GM12891 (cell line): Measurements from ENCODE around the gene ADTRP.

Experiments
- DNase-seq: peaks from one replicate; pipeline ENCODE4 v3.0.0; 2011; ENCODE audit warnings: low spot score; ENCODE audit not compliant: insufficient read length
- FAIRE-seq: peaks from 2 replicates; lab custom pipeline; 2011; peaks lifted over from hg19 to GRCh38; lab: Jason Lieb, UNC
- PAX5 ChIP-seq: IDR thresholded peaks from 2 replicates; pipeline ENCODE4 v1.6.1; 2011; ENCODE audit warnings: low read length, moderate library complexity, mild to moderate bottlenecking; ENCODE audit not compliant: insufficient read depth, severe bottlenecking
- POLR2A ChIP-seq: IDR thresholded peaks from 2 replicates; pipeline ENCODE4 v1.6.1; 2011; ENCODE audit warnings: low read depth, low read length, control low read depth
- POLR2AphosphoS5 ChIP-seq: IDR thresholded peaks from 2 replicates; pipeline ENCODE4 v1.6.1; 2011; ENCODE audit warnings: low read depth, low read length, control low read depth
- POU2F2 ChIP-seq: IDR thresholded peaks from 2 replicates; pipeline ENCODE4 v1.6.1; 2011; ENCODE audit warnings: low read depth, mild to moderate bottlenecking, control low read depth, low read length, moderate library complexity
- SPI1 ChIP-seq: IDR thresholded peaks from 2 replicates; pipeline ENCODE4 v1.6.1; 2011; ENCODE audit warnings: low read depth, low read length, control low read depth
- TAF1 ChIP-seq: IDR thresholded peaks from 2 replicates; pipeline ENCODE4 v1.6.1; 2011; ENCODE audit warnings: low read depth, low read length, control low read depth

The ADTRP gene

DNA sequence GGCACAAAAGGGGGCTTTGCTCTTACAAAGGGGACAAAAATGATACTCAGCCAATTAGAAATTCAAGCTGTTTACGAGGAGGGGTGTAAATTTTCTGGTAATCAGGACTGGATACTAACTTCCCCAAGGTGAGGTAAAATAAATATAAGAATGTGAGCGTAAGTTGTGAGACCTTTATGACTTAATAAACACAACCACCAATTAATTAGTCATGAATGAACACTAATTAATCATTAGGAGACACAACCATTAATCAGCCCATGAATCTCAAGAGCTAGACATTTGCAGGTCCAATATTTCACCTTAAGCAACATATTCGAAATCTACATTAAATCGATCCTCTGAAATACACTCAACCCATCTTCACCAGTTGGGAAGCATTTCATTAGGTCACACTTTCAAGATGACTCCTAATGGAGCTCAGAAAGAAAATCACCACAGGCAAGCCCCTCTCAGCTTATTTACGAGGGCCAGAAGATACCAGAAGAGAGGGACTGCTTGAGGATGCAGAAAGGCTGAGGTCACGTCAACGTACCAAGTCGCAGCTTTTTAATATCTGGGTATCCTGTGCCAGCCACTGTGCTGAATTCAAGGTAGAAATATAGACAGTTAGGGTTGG is 2.7 kb downstream of the ADTRP start:
- DNase-seq (no peak), FAIRE-seq (no peak)
- TF ChIP-seq POLR2A (no peak), POU2F2 (no peak), POLR2AphosphoS5 (no peak), SPI1 (no peak)

DNA sequence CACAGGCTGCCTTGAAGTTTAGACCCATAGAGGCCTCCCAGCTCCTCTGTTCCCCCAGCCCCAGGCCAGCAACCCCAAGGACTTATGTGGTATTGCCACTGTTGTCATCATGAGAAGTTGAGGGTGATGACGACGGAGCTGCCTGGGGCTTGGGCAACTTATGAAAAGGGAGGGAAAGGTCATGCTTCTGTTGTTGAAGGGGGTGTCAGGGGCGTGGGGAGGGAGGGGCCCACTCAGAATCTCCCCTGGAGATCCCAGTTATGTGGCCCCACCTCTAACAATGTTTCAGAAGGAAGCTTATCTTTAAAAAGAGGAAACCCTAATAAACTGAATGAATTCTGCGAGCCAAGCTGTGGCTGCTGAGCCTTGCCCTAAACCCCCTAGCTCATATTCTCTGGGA is 4.2 kb downstream of the ADTRP start:
- TF ChIP-seq SPI1 = no peak
- no peak for TF ChIP-seq POU2F2
- TF ChIP-seq TAF1 = no peak
- no peak for TF ChIP-seq POLR2AphosphoS5
- no peak for TF ChIP-seq PAX5
- no peak for TF ChIP-seq POLR2A
- FAIRE-seq = no peak
- no peak for DNase-seq

DNA sequence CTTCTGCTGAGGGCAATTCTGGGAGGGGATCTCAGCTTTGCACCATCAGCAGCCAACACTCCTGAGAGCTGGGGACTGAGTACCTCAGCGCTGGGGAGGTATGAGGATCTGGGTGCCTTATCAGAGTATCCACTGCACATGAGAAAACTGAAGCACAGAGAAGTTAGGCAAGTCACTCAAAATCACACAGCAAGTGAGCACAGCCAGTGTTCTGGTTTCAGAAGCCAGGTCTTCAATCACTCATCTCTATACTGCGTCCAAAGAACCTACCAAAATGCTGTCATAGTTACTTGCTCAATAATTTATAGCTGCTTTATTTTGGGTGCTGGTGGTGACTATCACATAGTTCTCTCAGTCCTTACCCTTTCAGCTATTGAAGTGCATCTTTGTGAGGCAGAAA is 5.0 kb downstream of the ADTRP start:
- TF ChIP-seq TAF1 = no peak
- TF ChIP-seq POLR2AphosphoS5 = no peak
- no peak for TF ChIP-seq SPI1
- no peak for TF ChIP-seq PAX5
- TF ChIP-seq POLR2A = no peak
- TF ChIP-seq POU2F2 = no peak
- DNase-seq (no peak), FAIRE-seq (no peak)

DNA sequence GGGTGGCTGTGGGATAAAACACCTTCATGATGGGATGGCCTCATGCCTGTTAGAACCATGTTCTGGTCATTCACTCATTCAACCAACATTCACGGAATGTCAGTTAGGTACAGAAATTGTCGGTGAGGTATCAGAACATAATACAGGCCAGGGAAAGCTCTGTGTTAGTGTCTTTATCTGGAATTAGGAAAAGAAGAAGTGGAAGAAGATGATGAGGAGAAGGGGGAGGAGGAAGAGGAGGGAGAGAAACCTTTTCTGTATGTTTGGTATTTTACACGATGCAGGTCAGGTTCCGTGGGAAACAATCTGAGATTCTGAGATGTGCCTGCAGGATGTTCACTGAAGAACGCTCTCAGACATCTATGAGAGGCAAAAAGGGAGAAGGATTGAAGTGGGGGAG is 5.6 kb downstream of the ADTRP start:
- DNase-seq (no peak), FAIRE-seq (no peak)
- TF ChIP-seq POLR2A = no peak
- no peak for TF ChIP-seq POLR2AphosphoS5
- TF ChIP-seq POU2F2 = no peak

DNA sequence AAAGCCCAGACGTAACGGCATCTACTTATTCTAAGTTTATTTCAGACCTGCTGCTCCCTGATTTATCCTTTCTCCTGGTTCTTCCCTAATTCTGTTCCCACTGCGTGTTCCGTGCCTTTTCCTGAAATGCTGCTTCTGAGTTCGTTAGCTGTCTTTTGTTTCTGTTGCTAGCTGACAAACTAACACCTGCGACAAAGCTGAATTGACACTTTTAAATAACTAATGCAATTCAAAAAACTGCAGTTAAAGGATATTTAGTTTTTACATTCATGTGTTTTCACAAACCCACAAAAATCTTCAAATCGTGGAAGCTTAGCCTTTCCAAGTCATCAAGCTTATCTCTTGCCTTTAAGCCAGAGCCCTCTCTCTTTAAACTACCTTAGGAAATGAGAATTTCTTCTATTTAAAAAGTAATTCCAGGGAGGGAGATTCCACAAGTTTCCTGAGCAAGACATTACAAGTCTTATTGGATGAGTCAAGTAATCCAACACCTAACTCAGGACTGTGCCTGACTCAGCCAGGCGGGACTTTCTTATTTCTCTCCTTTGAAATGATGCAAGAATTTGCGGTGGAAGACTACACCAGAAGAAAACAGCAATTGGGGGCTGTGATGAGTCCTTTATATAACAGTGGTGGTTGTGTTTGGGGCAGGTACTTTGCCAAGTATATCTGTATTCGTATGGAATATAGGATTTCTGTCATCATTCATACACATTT is 6.3 kb downstream of the ADTRP start:
- DNase-seq = no peak
- no peak for FAIRE-seq
- TF ChIP-seq SPI1 (no peak), POLR2A (no peak), POLR2AphosphoS5 (no peak), TAF1 (no peak)

DNA sequence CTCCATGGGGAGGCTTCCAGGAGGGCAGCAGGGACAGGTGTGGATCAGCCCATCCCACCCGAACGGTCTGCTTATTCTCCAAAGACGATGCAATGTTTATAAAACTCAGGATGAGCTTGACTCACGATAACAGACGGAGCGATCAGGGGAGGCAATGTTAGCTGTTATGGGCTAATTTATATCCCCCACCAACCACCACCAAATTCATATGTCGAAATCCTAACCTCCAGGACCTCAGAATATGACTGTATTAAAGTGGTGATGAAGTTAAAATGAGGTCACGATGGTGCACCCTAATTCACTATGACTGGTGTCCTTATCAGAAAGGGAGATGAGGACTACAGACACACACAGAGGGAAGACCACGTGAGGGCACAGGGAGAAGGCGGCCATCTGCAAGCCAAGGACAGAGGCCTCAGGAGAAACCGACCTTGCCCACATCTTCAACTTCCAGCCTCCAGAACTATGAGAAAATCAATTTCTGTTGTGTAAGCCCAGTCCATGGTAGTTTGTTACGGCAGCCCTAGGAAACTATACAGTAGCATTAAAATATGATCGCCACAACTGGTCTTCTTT is 7.0 kb downstream of the ADTRP start:
- FAIRE-seq (no peak), DNase-seq (no peak)
- TF ChIP-seq POLR2AphosphoS5 = no peak
- no peak for TF ChIP-seq POU2F2
- TF ChIP-seq POLR2A = no peak
- TF ChIP-seq TAF1 = no peak
- no peak for TF ChIP-seq SPI1
- no peak for TF ChIP-seq PAX5

DNA sequence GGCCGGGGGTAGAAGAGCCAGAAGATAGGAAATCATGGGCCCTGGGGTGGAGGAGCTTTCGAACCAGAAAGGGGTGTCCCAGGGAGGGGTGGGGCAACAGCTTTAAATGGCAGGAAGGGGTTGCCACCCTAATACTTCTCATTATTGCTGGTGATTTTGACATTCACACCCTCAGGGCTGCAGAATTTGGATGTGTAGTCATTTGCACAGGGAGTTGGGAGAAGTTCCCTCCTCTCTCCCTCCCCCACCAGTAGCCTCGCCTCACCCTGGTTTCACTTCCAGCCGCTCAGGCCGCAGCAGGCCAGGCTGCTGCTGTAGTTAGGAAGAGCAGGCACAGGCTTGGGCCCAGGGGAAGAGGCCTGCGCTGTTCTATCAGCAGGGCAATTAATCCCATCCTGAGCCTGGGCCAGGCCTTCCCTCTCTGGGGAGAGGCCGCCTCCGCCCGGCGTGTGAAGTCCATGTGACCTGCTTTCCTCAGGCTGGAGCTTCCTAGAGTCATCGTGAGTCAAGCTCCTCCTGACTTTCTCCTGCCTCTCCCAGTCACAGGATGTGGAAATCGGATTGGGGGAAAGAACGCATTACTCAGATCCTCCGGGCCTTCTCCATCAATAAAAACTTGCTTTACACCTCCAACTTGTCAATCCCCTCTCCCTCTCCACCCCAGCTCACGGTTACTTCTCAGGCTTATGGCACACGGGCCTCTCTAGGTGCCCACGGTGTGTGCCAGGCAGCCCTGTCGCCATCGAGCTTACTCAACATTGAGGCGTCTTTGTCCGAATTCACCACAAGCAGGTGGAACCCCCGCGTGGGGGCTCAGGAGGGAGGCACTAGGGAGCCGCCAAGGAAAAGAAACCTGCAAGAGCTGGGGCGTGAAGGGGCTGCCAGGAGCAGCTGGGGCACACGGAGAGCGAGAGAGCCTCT is 7.8 kb downstream of the ADTRP start:
- TF ChIP-seq SPI1 (peak; percentile 68), POLR2AphosphoS5 (no peak)
- no peak for DNase-seq
- peak; percentile 43 for FAIRE-seq

DNA sequence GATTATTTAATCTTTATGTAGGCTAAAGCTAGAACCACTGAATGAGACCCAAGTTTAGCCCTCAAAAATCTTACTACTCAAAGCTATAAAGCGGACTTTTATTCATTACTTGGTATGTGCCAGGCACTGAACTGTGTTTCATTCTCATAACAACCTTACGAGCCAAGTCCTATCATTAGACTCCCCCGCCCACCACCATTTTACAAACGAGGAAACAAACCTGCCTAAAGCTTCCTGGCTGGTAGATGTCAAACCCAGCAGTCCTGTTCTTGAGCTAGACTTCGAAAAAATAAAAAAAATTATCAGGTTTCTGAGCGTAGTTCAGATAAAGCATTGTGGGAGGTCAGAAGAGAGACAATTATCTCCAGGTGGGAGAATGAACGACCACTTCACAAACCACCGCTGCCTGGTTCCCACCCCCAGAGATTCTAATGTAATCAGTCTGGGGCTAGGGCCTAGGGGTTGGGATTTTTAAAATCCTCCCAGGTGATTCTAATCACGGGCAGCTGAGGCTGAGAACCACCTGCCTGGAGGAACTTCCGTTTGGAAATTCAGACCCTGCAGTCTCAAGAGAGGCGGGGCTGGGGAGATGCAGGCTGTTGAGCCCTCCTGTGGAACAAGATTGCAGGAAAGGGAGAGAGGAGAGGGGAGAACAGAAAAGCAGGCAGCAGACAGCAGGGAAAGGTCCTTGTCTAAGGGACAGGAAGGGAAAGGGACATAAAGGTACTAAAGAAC is 8.6 kb downstream of the ADTRP start:
- no peak for DNase-seq
- TF ChIP-seq SPI1 (no peak), POLR2AphosphoS5 (no peak), POU2F2 (no peak), TAF1 (no peak)
- FAIRE-seq = no peak

DNA sequence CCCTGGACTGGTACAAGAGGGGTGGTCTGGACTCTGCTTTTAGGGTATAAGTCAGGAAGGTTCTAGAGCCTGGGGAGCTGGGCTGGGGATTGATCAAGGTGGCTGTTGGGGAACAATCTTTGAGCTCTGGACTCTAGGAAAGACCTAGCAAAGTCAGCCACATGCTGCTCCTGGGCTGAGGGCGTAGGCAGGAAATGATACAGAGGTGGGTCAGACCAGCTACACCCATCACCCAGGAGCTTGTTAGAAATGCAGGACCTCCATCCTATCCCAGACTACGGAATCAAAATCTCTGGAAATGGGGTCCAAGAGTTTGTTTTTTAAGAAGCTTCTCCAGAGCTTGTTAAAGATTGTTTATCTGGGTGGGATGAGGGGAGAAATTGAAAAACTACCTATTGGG is 9.4 kb downstream of the ADTRP start:
- DNase-seq (no peak), FAIRE-seq (no peak)

More for the DNA sequence above, 9.4 kb downstream of the ADTRP start:
- no peak for TF ChIP-seq TAF1
- TF ChIP-seq PAX5 = no peak
- no peak for TF ChIP-seq POLR2A
- no peak for TF ChIP-seq SPI1
- no peak for TF ChIP-seq POLR2AphosphoS5
- no peak for TF ChIP-seq POU2F2
